ENCODE measurements around the gene CIITA.

DNA sequence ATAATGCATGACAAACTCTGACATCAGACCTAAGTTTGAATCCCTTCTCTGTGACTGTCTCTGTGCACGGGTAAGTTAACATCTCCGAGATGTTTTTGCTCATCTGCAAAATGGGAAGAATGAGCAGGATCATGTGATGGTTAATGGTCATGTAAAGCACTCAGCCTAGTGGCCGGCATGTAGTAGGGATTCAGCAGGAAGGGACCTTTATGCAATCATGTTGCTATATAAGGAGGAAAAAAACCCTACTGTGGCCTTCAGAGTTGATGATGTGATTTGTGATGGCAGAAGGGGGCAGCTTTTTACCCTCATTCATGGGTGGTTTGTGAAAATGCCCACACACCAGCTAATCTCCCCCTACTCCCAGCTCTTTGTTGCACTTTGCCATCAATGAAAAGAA, 91.5 kb downstream of the CIITA start:
- TF ChIP-seq POLR2A (IDR thresholded peaks at IDR 0.05): no peak
- TF ChIP-seq, protein P1, sequence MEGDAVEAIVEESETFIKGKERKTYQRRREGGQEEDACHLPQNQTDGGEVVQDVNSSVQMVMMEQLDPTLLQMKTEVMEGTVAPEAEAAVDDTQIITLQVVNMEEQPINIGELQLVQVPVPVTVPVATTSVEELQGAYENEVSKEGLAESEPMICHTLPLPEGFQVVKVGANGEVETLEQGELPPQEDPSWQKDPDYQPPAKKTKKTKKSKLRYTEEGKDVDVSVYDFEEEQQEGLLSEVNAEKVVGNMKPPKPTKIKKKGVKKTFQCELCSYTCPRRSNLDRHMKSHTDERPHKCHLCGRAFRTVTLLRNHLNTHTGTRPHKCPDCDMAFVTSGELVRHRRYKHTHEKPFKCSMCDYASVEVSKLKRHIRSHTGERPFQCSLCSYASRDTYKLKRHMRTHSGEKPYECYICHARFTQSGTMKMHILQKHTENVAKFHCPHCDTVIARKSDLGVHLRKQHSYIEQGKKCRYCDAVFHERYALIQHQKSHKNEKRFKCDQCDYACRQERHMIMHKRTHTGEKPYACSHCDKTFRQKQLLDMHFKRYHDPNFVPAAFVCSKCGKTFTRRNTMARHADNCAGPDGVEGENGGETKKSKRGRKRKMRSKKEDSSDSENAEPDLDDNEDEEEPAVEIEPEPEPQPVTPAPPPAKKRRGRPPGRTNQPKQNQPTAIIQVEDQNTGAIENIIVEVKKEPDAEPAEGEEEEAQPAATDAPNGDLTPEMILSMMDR (IDR thresholded peaks at IDR 0.05): no peak

All from lower leg skin (tissue), 3 donors.